GM12891 (cell line): Measurements from ENCODE around the gene SNX1.
"Not testable (repeated sequence)": the region's sequence is repeated elsewhere in the genome, so short reads cannot be mapped to it uniquely, and the experiment has no call there.

Experiments used
- DNase-seq: peaks from one replicate; pipeline ENCODE4 v3.0.0; 2011; ENCODE audit warnings: low spot score; ENCODE audit not compliant: insufficient read length
- FAIRE-seq: peaks from 2 replicates; lab custom pipeline; 2011; peaks lifted over from hg19 to GRCh38; lab: Jason Lieb, UNC
- PAX5 ChIP-seq: IDR thresholded peaks from 2 replicates; pipeline ENCODE4 v1.6.1; 2011; ENCODE audit warnings: low read length, moderate library complexity, mild to moderate bottlenecking; ENCODE audit not compliant: insufficient read depth, severe bottlenecking
- POLR2A ChIP-seq: IDR thresholded peaks from 2 replicates; pipeline ENCODE4 v1.6.1; 2011; ENCODE audit warnings: low read depth, low read length, control low read depth
- POLR2AphosphoS5 ChIP-seq: IDR thresholded peaks from 2 replicates; pipeline ENCODE4 v1.6.1; 2011; ENCODE audit warnings: low read depth, low read length, control low read depth
- POU2F2 ChIP-seq: IDR thresholded peaks from 2 replicates; pipeline ENCODE4 v1.6.1; 2011; ENCODE audit warnings: low read depth, mild to moderate bottlenecking, control low read depth, low read length, moderate library complexity
- SPI1 ChIP-seq: IDR thresholded peaks from 2 replicates; pipeline ENCODE4 v1.6.1; 2011; ENCODE audit warnings: low read depth, low read length, control low read depth
- TAF1 ChIP-seq: IDR thresholded peaks from 2 replicates; pipeline ENCODE4 v1.6.1; 2011; ENCODE audit warnings: low read depth, low read length, control low read depth

The SNX1 gene

DNA sequence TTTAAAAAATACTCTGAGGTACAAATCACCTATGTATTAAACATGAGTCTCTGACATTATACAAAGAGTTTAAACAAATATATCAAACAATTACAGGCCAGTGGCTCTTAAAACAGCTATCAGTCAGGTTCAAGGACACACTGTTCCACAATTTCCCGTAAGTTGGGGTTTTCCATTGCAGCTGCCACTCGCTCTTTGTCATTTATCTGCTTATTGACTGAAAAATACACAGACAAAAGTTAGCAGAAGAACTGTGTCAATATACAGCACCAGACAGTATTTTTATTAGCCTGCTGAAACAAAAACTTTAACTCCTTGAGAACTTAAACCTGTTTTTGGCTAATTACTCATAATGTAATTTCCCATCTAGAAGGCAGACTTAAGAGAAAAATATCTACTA is 23.0 kb upstream of the SNX1 start:
- TF ChIP-seq POU2F2: no peak
- TF ChIP-seq POLR2A: no peak
- TF ChIP-seq TAF1: no peak
- no peak for TF ChIP-seq SPI1
- FAIRE-seq: no peak
- no peak for DNase-seq

DNA sequence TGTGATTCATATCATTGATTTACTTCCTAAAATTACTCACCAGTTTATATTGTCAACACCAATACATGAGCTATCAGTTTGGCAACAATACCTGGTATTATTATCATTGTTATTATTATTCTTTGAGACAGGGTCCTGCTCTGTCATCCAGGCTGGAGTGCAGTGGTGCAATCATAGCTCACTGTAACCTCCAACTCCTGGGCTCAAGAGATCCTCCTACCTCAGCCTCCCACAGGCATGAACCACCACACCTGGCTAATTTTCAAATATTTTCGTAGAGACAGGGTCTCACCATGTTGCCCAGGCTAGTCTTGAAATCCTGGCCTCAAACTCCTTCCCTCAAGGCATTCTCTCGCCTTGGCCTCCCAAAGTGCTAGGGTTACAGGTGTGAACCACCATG is 22.3 kb upstream of the SNX1 start:
- not testable (repeated sequence) for DNase-seq

DNA sequence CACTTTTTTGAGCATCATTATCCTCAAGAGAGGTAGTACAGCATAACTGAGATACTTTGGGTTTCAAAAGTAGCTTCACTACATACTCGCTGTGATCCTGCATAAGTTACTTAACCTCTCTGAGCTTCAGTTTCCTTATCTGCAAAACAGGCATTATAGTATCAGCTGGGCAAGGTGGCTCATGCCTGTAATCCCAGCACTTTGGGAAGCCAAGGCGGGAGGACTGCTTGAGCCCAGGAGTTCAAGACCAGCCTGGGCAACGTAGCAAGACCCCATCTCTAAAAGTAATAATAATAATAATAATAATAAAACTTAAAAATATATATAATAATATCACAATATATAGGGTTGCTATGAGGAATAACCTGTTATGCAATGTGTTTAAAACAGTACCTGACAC is 13.0 kb upstream of the SNX1 start:
- FAIRE-seq (no peak), DNase-seq (no peak)
- TF ChIP-seq POLR2AphosphoS5 (no peak), PAX5 (no peak), SPI1 (no peak), TAF1 (no peak), POLR2A (no peak), POU2F2 (no peak)

More for the DNA sequence above, 22.3 kb upstream of the SNX1 start:
- FAIRE-seq: not testable (repeated sequence)

DNA sequence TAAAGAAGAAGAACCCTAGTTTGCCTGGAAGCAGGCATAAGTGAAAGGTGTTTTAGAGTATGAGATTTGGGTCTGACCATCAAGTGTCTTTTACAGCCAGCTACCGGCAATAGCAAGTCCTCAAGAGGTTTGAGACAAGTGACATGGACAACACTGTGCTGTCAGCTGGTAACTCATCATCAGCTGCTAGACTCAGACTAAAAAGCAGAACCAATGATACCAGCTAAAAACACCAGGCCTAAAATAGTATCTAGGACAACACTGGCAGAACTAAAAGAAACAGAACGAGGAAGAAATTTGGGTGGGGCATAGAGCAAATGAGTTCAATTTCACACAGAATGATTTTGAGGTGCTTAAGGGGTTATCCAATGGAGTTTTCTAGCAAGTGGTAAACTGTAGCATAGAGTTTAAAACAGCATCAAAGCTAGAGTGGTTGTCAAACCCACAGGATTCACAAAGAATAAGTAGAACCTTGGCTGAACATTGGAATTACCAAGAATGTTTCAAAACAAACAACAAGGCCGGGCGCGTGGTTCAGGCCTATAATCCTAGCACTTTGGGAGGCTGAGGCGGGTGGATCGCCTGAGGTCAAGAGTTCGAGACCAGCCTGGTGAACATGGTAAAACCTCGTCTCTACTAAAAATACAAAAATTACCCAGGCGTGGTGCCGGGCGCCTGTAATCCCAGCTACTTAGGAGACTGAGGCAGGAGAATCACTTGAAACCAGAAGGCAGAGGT is 6.1 kb upstream of the SNX1 start:
- no peak for TF ChIP-seq POLR2AphosphoS5
- no peak for TF ChIP-seq SPI1
- no peak for TF ChIP-seq TAF1
- no peak for TF ChIP-seq PAX5
- TF ChIP-seq POU2F2: no peak
- no peak for TF ChIP-seq POLR2A
- DNase-seq (peak; percentile 26), FAIRE-seq (peak; percentile 86)

DNA sequence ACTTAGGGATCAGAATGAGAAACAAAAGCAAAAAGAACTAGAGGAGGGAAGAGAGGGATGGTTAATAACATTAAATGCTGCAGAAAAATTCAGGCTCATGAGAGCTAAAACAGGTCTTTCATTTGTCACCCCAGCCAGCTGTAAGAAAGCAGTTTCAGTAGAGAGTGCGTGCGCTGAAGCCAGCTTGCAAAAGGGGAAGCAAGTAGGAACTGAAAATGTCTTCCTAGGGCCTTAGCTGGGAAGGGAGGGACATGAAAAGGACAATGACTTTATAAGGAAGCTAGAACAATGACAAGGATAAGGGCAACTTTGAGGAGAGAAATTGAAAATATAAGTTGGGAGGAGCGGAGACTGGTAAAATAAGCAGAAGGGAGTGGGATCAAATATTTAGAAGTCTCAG is 5.3 kb upstream of the SNX1 start:
- TF ChIP-seq SPI1 (peak; percentile 79), TAF1 (no peak)
- DNase-seq: no peak
- peak; percentile 61 for FAIRE-seq

DNA sequence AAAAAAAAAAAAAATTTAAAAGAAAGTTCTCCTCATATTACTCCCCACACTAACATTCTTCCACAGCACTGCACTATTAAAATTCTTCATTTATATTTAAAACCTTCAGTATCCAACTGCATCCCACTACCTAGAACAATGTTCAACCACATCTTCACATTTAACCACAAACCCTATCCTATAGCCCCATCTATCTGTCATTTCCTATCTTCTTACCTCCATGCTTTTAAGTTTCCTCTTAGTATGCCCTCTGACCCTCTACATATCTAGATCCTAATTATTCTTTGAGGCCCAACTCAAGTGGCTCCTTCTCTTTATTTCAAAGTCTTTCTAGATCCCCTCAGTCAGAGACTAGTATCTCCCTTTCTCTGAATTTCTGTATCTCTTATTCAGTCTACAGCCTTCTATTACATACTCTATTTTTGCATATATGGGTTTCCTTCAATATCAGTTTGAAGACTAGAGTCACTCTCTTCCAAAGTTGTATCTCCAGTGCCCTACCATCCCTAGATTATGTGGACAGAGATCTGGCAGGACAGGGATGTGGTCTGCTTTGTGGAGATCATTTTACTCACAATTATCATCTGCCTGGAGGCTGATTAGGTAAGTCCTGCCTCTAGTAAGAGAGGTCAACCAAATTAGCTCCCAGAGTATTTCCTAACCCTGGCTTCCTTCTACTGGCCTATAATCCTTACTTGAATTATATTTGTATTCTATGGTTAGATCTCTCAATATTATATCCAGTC is 3.5 kb upstream of the SNX1 start:
- FAIRE-seq: no peak
- DNase-seq: no peak

DNA sequence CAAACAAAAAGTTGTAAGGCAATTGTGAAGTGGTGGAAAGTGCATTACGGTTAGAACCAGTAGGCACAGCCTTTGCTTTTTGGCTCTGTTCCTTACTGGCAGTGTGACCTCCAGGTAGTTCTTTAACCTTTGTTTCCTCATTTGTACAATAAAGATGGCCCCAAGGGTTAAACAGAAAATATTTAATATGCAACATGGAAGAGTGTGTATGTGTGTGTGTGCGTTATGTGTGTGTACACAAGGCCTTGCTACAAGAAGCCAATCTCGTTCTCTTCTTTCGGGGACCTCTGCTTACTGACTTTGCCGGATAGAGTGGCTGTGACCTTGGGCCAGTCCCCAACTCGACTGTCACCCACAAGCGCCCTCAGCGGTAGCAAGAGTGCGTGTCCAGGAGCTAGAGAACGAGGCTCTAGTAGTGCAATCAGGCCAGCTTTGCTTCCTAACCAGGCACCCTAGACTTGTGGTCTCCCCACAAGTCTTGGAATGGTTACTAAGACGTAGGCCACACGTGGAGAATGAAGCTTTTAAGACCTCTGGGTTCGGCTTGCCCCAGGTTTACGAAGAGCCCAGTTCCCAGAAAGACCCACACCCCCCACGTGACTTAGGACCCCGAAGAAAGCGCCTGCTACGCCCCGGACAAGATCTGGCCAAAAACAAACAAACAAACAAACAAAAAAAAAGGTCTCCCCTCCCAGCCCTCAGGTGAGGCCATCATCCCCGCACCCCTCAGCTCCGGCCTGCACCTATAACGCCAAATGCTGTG is 2.7 kb upstream of the SNX1 start:
- DNase-seq (no peak), FAIRE-seq (peak; percentile 80)
- TF ChIP-seq SPI1 (no peak), POU2F2 (no peak), TAF1 (no peak), POLR2AphosphoS5 (no peak; the same call in 1 of the 2 replicates), PAX5 (no peak), POLR2A (no peak)

More for the DNA sequence above, 3.5 kb upstream of the SNX1 start:
- TF ChIP-seq POLR2AphosphoS5 (no peak), POU2F2 (no peak), SPI1 (no peak)

DNA sequence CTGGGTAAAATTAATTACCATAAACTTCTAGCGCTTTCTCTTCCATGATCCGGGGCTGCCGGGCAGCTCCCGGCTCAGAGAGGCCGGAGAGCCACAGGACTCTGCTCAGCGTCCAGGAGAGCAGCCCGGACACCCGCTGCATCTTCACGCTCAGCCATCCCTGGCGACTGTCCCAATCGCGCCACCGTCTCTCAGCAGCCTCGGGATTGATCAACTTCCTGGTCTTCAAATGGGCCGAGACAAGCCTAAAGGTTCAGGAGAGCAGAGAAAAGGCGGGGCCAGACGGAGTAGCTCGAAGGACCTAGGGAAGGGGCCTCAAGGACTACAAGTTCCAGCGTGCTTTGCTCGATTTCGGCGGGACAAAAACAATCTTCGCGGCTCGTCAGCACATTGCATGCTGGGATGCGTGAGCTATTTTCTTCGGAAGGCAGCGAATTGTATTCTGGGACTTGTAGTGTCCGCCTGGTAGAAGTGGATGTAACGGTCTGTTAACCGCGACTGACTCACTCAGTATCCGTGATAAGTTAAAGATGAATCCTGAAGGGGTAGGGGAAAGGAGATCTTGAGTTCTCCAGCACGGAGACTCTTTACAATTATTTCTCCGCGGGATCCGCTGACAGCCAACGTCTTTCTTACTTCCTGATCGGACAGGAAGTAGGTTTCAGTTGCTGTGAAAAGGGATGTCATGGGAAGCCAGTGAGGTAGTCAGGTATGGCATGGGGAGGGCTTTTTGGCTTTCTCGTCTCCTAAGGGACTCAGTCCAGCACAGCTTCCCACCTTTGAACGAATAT is 2.0 kb upstream of the SNX1 start, which contains the start of gene CIAO2A:
TSS of gene CIAO2A (minus strand) at position 212 of the 791 bp plus-strand sequence. CDS start at position 142, 70 bp downstream.
- FAIRE-seq (peak; percentile 94), DNase-seq (peak; percentile 50)
- TF ChIP-seq POU2F2 (no peak), POLR2A (peak; percentile 22; the same call in 1 of the 2 replicates), POLR2AphosphoS5 (peak; percentile 54), SPI1 (peak; percentile 27; the same call in 1 of the 2 replicates), PAX5 (no peak), TAF1 (0 out of 2 replicates have a peak, but pooled peaks have one; percentile 10)

DNA sequence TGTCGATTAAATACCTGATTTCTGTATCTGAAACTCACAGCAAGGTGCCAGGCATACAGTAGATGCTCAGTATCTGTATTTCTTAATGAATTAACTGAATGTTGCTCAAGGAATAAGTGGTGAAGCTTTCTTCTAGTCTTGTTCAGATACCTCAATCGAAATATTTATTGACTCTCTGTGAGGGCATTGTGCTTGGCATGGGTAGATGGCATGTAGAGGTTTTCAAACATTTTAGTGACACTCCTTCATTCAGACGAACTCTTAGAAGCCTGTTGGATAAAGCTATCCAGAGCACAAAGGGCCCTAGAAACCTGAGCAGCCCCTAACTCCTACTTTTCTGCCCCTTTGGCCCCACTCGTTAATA is 369 bp upstream of the SNX1 start:
- DNase-seq: no peak
- no peak for FAIRE-seq
- TF ChIP-seq POU2F2: no peak
- TF ChIP-seq POLR2A: no peak
- no peak for TF ChIP-seq SPI1
- no peak for TF ChIP-seq POLR2AphosphoS5
- no peak for TF ChIP-seq PAX5
- no peak for TF ChIP-seq TAF1
